NK-92 treated with Interleukin-12 subunit alpha and Interleukin-12 subunit beta, amount 100 ng/mL, for 24 hours (cell line): ENCODE results near the gene CGREF1.
"Not testable (repeated sequence)": the region's sequence is repeated elsewhere in the genome, so short reads cannot be mapped to it uniquely, and the experiment has no call there.

ENCODE experiments used
- DNase-seq: peaks from one replicate; lab custom pipeline; 2025; lab: John Stamatoyannopoulos, UW

CGREF1 gene

GRCh38 chr2:27087823-27088410, 31.0 kb downstream of the CGREF1 start:
- no peak for DNase-seq

DNA sequence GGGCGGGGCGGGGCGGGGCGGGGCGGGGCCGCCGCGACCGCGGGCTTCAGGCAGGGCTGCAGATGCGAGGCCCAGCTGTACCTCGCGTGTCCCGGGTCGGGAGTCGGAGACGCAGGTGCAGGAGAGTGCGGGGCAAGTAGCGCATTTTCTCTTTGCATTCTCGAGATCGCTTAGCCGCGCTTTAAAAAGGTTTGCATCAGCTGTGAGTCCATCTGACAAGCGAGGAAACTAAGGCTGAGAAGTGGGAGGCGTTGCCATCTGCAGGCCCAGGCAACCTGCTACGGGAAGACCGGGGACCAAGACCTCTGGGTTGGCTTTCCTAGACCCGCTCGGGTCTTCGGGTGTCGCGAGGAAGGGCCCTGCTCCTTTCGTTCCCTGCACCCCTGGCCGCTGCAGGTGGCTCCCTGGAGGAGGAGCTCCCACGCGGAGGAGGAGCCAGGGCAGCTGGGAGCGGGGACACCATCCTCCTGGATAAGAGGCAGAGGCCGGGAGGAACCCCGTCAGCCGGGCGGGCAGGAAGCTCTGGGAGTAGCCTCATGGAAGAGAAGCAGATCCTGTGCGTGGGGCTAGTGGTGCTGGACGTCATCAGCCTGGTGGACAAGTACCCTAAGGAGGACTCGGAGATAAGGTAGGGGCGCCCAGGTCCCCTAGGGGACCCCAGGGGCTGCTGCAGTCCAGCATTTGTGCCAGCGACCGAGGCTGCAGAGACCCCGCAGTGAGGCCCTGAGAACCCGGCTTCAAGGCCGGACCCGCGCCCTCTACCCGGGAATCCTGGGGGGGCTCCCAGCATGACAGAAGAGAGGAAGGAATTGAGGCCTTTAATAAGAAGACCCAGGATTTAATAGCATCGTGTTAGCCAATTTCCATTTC, 32.0 kb downstream of the CGREF1 start, which contains the start of gene KHK:
Gene KHK (plus strand): TSS at position 49 of the 870 bp plus-strand sequence. CDS start 488 bp downstream, at position 537.
- no peak for DNase-seq

DNA sequence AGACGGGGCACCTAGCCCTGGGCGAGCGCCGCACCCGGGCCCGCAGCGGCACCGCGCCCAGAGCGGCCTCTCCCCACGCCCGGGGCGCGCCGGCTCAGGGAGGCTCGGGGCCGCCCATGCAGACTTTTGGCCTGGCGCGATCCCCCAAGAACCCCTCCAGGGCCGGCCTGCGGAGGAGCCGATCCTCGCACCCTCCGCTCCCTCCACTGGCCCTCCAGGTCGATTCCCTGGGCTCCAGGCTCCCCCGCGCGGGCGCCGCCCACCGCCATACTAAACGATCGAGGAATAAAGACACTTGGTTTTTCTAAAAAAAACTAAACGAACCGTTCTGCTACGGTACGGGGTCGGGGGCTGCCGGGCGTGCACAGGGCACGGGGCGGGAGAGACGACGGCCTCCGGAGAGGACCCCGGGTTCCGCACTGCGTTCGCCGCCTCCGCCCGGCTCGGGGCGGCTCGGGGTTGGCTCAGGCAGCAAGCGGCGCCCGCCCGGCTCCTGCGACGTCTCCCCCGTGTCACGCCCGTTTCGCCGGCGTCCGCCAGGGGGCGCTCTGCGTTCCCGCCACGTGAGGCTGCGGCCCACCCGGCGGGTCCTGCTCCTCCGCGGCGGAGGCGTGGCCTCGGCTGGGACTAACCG, 32.7 kb downstream of the CGREF1 start:
- peak; percentile 84 for DNase-seq

DNA sequence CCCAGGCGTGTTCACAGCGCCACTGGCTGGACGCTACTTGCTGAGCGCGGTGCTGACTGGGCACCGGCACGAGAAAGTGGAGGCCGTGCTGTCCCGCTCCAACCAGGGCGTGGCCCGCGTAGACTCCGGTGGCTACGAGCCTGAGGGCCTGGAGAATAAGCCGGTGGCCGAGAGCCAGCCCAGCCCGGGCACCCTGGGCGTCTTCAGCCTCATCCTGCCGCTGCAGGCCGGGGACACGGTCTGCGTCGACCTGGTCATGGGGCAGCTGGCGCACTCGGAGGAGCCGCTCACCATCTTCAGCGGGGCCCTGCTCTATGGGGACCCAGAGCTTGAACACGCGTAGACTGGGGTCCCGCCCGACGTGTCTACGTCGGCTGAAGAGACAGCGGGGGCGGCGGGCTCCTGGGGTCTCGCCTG, 33.2 kb downstream of the CGREF1 start:
- no peak for DNase-seq

- DNase-seq: no peak
Measured at GRCh38 chr2:27085062-27085672, 33.8 kb downstream of the CGREF1 start.

DNA sequence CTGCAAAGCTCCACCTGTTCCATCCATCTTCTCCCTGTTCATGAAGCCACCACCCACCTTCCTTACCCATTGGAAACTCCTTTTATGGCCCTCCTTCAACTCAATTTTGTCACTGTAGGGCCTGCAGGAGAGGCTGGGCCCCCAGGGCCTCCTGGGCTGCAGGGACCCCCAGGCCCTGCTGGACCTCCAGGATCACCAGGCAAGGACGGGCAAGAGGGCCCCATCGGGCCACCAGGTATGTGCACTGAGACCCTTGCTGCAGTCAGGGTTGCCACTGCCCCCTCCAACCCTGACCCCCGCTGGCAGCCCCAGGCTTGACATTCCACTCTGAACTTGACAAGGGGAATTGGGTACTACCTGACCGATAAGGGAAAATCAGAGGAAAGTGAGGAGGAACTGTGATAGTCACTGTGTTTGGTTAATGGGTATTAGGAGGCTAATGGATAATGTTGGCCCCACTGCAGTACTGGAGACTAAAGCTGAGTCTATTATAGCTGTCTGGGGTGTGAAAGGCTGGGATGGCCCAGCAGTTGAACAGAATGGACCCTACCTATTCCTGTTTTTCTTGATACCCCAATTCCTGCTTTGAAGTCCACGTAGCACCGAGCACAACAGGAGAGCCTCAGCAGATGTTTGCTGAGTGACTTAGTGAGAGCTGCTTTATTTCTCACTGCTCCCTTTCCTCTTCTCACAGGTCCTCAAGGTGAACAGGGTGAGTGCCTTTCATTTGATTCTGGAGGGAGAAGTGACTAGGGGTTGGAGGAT, 34.4 kb downstream of the CGREF1 start:
- DNase-seq: no peak

- DNase-seq: no peak
Measured at GRCh38 chr2:27083410-27084296, 35.3 kb downstream of the CGREF1 start.

DNA sequence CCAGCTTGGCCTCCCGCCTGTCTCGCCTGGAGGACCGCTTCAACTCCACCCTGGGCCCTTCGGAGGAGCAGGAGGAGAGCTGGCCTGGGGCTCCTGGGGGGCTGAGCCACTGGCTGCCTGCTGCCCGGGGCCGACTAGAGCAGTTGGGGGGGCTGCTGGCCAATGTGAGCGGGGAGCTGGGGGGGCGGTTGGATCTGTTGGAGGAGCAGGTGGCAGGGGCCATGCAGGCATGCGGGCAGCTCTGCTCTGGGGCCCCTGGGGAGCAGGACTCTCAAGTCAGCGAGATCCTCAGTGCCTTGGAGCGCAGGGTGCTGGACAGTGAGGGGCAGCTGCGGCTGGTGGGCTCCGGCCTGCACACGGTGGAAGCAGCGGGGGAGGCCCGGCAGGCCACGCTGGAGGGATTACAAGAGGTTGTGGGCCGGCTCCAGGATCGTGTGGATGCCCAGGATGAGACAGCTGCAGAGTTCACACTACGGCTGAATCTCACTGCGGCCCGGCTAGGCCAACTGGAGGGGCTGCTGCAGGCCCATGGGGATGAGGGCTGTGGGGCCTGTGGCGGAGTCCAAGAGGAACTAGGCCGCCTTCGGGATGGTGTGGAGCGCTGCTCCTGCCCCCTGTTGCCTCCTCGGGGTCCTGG, 36.0 kb downstream of the CGREF1 start:
- no peak for DNase-seq

- no peak for DNase-seq
Measured at GRCh38 chr2:27081984-27082772, 36.8 kb downstream of the CGREF1 start.

GRCh38 chr2:27080603-27080936, 38.4 kb downstream of the CGREF1 start:
- DNase-seq: no peak

GRCh38 chr2:27080140-27080469, 38.8 kb downstream of the CGREF1 start:
- no peak for DNase-seq

DNA sequence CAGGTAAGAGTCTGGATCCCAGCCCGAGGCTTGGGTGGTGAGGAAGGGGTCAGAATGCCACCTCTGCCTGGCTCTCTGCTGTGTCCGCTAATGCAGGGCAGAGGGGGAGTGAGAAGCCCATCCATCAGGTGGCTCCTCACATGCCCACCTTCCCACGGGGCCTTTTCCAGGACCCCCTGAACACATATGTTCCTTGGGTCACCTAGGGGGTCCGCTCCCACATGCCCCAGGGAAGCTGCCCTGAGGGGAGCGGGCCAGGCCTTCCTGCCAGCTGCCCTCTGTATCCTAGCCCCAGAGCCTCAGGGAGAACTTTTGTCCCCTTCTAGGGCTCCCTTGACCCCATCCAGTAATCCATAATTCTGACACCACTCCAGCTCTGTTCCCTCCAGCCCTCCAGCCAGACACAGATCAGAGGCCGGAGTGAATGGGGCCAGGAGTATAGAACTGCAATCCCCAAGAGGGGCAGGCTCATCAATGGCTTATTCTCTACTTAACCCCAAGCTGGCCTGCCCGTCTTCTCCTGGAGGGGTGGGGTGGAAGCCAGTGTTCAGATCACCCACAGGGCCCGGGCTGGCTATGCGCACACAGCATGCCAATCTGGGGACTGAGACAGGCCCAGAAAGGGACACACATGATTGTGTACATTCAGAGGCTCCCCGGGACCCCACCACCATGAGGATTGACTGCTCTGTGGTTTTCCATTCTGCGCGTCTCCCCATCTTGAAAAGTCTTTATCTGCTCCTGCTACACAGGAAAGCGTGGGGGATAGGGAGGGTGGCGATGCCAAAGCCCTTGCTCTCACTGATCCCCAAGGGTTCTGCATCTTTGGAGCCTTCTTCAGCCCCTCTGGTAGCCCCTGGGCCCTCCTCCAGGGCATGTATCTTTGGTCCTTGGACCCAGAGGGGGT, 39.4 kb downstream of the CGREF1 start:
- DNase-seq: no peak

- no peak for DNase-seq
Measured at GRCh38 chr2:27078267-27079194, 40.4 kb downstream of the CGREF1 start, which contains the start of gene EMILIN1. Gene EMILIN1 (plus strand): TSS chr2:27078615. CDS start chr2:27079066, 451 bp downstream.

DNA sequence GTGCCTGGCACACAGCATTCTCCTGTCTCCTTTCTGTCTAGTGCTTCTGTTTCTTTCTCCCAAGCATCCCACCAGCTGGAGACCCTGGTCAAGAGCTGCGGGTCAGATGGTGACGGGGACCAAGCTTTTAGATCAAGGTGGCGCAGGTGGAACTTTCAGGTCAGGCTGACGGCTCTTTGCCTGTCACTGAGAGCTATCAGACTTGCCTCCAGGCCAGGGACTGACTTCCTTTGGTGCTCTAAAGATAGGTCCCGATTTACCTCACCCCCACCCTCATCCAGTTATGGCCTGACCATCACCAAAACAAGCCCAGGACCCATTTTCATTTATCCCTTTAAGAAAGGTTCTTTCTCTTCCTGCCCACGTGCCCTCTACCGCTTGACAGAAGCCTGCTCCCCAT, 41.7 kb downstream of the CGREF1 start:
- no peak for DNase-seq

- DNase-seq: no peak
Measured at GRCh38 chr2:27076323-27076722, 42.6 kb downstream of the CGREF1 start.

DNA sequence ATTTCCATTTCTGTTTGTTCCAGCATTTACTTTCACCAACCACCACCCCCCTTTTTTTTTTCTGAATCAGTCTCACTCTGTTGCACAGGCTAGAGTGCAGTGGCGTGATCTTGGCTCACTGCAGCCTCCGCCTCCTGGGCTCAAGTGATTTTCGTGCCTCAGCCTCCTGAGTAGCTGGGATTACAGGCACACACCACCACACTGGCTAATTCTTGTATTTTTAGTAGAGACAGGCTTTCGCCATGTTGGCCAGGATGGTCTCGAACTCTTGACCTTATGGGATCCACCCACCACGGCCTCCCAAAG, 43.4 kb downstream of the CGREF1 start:
- DNase-seq: not testable (repeated sequence)

DNA sequence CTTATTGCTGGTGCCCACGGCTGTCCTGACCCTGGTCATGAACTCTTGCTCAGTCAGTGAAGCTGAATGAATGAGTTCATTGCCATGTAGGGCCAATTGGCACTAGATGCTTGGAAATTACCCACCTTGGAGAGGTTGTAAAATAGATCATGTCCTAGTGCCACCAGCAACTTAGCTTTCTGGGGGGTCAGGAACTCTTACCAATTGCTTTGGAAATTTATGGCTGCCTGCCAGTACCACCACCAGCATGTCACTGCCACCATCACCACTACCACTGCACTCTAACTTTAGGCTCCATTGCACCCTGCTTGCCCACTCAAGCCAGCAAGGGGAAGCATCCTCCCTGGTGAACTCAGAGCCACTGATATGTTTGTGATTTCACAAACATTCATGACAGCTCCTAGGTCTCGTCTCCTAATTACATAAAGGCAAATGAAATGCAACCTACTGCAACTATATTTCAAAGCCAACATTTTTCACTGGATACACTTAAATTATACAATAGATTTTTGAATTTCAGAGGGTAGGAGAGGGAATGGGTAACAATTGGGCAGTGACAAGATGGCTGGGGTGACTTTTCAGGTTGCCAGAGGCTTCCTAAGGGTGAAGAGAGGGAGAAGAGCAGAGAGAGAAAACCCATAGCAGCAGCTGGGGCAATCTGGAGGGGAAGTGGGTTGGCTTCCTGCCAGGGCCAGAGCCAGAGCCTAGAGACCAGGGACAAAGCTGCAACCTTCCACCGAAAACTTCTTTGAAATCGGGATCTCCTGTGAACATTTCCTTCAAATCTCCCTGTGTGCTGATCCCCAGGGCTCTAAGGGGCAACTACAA, 44.0 kb downstream of the CGREF1 start:
- DNase-seq: no peak
